ENCODE results near the gene PKDCC.

The PKDCC gene

DNA sequence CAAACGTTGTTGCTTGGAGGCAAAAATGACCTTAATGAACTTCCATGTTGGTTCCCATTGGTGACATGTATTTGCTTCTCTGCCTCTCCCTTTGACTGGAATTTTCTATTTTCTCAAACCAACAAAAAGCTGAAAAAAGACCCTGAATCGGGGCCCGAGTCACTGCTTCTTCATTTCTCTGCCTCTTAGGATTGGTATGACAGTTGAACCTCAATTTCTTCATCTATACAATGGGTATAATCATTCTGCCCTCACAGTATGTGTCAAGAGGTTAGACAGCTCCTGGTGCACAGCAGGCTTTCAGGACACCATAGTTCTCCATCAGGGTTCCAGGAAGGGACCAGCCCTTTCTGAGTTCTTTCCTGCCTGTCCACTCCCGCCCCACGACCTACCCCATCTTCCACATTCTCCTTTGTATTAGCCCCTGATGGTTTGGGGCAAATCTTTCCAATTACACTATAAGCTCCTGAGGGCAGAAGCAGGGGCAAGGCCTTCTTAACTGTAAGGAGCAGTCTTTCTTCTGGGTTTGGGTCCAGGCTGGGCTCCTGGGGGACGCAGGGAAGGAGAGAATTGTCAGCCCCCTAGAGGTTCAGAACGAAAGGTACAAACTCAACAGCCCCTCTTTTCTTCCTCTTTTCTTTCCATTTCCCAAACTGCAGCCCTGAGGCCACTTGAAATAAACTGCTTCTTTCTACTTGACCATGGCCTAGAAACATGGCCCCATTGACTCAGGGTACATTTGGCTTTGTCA lies 6.3 kb upstream of the PKDCC start:
- ChIA-PET POLR2A (no interaction called here), CTCF (no interaction called here)
- TF ChIP-seq, protein P1, sequence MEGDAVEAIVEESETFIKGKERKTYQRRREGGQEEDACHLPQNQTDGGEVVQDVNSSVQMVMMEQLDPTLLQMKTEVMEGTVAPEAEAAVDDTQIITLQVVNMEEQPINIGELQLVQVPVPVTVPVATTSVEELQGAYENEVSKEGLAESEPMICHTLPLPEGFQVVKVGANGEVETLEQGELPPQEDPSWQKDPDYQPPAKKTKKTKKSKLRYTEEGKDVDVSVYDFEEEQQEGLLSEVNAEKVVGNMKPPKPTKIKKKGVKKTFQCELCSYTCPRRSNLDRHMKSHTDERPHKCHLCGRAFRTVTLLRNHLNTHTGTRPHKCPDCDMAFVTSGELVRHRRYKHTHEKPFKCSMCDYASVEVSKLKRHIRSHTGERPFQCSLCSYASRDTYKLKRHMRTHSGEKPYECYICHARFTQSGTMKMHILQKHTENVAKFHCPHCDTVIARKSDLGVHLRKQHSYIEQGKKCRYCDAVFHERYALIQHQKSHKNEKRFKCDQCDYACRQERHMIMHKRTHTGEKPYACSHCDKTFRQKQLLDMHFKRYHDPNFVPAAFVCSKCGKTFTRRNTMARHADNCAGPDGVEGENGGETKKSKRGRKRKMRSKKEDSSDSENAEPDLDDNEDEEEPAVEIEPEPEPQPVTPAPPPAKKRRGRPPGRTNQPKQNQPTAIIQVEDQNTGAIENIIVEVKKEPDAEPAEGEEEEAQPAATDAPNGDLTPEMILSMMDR (IDR thresholded peaks at IDR 0.05; ENCODE audit: insufficient read depth, low read length, missing control alignments), result no peak

DNA sequence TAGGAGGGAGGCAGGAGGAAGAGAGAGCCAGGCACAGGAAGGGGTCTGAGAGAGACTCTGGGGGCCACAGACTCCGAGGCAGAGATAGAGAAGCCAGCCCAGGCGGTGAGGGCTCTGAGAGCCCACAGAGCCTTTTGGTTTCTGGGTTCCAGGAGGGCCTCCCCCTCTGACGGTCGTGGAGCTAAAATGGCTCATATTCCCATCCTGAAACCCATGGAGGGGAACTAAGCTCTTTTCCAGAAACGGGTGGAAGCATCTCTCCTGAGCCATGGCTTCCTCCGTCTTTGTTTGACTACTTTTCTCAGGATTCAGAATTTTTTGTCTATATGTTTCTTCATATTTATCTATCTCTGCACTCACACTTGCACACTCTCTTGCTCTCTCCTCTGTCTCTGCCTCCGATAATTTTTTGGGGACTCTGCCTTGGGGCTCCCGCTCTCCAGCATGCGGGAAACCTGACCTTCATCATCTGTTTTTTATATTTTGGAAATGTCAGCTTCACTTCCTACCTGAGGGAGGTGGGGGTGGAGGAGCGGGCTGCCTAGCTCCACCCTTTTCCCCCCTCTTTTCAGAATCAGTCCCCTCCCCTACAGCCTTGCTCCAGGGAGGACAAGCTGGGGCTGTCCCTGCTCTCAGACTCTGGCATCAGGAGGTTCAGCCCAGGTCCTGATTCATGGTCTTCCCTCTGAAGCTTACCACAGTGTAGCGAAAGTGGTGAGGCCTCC lies 5.0 kb upstream of the PKDCC start:
- ChIA-PET CTCF (interaction anchor here (0.9 kb wide), 1 partner anchor 173 kb away, joined by 4 read pairs; no protein-coding TSS in a partner anchor), POLR2A (no interaction called here)
- no peak overlapping the region for H3K4me3 ChIP-seq (ENCODE audit: low read depth, low read length)
- TF ChIP-seq, protein P1 (IDR thresholded peaks at IDR 0.05; ENCODE audit: insufficient read depth, low read length, missing control alignments), result no peak
- no peak for DNase-seq (ENCODE audit: low read depth, low spot score)

More for the DNA sequence above, 6.3 kb upstream of the PKDCC start:
- H3K4me3 ChIP-seq (ENCODE audit: low read depth, low read length), result no peak overlapping the region
- no peak for DNase-seq (ENCODE audit: low read depth, low spot score)

DNA sequence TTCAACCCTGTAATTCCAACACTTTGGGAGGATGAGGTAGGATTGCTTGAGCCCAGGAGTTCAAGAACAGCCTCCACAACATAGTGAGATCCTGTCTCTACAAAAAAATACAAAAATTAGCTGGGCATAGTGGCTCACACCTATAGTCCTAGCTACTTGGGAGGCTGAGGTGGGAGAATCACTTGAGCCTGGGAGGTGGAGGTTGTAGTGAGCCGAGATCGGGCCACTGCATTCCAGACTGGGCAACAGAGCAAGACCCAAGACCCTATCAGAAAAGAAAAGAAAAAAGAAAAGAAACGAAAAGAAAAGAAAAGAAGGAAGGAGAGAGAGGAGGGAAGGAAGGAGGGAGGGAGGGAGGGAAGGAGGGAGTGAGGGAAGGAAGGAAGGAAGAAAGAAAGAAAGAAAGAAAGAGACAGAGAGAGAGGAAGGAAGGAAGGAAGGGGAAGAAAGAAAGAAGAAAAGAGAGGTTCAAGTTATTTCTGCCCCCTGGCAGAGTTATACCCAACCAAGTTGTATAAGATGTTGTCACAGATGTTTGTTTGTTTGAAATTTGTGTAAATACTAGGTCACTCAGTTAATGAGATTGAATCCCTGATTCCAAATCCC lies 3.9 kb upstream of the PKDCC start:
- ChIA-PET POLR2A (no interaction called here), CTCF (interaction anchor here (1.2 kb wide), 1 partner anchor 176 kb away, joined by 3 read pairs; no protein-coding TSS in a partner anchor)
- H3K4me3 ChIP-seq (ENCODE audit: low read depth, low read length), result no peak overlapping the region
- DNase-seq (ENCODE audit: low read depth, low spot score), result no peak
- TF ChIP-seq, protein P1 (IDR thresholded peaks at IDR 0.05; ENCODE audit: insufficient read depth, low read length, missing control alignments), result no peak

DNA sequence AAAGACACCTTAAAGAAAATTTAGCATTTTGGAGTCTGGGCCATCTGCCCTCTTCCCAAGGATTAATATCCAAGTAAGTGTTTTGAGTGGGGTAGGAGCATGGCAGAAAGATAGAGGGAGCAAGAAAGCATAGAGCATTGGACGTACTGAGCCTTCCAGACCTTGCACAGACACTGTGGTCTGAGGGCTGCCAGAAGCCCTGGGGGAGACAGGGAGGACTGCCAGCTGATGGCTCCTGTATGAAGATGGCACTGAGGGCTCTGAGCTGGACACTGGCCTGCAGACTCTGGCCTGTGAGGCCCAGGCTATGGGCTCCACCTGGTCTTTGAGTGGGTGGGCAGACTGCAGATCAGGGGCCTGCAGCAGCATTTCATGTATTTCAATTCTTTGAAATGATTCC lies 2.9 kb upstream of the PKDCC start:
- TF ChIP-seq, protein P1 (IDR thresholded peaks at IDR 0.05; ENCODE audit: insufficient read depth, low read length, missing control alignments), result no peak
- POLR2A ChIA-PET, result no interaction called here
- no peak overlapping the region for H3K4me3 ChIP-seq (ENCODE audit: low read depth, low read length)
- DNase-seq (ENCODE audit: low read depth, low spot score), result no peak
- CTCF ChIA-PET, result interaction anchor here (1.2 to 2.2 kb wide), 3 partner anchors 41 to 177 kb away, joined by 3 to 8 read pairs (median 8); no protein-coding TSS in a partner anchor

DNA sequence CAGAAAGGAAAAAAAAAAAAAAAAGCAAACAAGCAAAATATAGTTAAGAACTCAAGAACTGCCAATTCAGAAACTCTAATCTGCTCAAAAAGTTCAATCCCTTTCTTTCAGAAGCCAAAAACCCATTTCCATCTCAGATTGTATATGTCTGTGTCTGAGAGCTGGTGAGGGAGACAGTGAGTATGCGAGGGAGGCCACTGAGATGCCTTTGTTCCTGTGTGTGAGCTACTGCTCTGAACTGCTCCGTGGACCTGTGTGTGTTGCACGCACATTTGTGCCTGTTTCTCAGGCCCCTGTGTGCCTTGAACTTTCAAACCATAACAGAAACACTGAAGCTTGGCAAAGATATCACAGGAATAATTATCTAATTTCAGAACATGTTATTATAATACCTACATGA lies 2.5 kb upstream of the PKDCC start:
- no peak for DNase-seq (ENCODE audit: low read depth, low spot score)
- CTCF ChIA-PET, result interaction anchor here (1.2 to 2.2 kb wide), 3 partner anchors 20 to 175 kb away, joined by 8 to 9 read pairs (median 8); no protein-coding TSS in a partner anchor
- POLR2A ChIA-PET, result interaction anchor here (0.6 kb wide), 1 partner anchor 18 kb away, joined by 3 read pairs; no protein-coding TSS in a partner anchor
- TF ChIP-seq, protein P1 (IDR thresholded peaks at IDR 0.05; ENCODE audit: insufficient read depth, low read length, missing control alignments), result no peak
- H3K4me3 ChIP-seq (ENCODE audit: low read depth, low read length), result no peak overlapping the region

Measured in AG04449 (cell line).